Medulla oblongata (tissue), 1 donor: ENCODE measurements around the gene MAML3.

ENCODE experiments used
- DNase-seq: peaks from one replicate; pipeline ENCODE4 v3.0.0-alpha.2; 2015; ENCODE audit errors: extremely low spot score

Gene MAML3

DNA sequence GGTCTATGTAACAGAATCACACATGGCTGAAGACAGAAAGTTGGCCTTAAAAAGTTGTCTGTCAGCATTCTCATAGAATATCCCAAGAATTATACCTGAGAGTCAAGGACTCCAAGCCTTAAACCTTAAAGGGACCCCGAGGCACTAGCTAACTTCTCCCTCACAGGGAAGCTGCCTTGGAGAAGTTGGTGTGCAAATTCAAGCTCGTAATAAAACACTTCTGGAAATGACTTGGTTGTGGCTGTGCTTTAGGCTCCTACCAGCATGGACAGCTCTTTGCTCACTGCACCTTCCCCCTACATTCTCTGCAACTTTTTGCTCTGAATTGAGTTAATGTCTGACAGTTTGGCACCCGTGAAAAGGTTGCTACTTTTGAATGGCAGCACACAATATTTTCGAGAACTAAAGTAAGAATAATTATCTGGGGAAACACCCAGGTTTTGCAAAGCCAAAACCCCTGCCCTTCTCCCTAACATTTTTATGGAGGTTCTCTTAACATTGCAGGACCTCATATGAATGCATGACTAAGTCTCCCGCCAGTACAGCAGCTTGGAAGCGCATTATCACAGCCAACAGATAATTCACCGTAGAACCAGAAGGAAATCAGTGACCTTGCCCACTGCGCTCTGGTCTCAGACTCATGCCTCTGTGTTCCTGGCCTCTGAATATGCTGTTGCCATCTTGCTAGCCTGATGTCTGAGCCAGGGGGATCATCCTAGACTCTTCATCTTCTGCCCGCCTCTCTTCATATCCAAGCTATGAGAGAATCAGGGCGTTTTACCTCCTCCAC, 397.4 kb downstream of the MAML3 start:
- no peak for DNase-seq

DNA sequence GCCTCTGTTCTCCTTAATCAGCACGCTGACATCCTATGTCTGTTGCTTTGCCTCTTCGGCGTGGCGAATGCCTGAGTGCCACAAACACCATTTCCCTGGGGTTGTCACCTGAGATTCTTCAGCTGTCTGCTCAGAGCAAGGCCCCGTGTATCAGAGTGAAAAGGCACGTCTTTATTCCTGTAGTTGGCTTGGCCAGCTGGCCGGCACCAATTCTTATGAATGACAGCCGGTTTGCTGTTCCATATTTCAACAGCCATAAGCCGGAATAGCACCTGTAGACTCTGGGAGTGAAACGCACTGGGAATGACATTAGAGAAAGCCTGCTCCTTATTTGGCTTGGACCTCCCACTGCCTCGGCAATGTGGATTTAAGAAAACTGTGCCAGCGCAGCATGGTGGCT, 399.0 kb downstream of the MAML3 start:
- DNase-seq, result no peak

DNA sequence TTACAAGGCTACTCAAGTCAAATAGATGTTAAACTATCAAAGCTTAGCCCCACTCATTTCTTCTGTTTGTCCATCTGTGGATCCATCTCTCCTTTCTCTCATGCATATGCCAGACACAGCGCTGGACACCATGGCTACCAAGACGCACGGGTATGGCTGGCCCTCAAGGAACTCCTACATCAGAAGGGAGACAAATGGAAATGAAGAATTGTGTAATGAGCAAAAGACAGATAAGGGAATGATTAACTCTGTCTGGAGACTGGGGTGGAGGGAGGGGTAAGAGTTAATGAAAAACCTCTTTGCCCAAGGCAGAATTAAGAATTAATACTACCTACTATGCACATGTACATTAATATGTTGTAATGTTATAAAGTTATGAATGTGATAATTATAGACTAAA, 400.3 kb downstream of the MAML3 start:
- no peak for DNase-seq

DNA sequence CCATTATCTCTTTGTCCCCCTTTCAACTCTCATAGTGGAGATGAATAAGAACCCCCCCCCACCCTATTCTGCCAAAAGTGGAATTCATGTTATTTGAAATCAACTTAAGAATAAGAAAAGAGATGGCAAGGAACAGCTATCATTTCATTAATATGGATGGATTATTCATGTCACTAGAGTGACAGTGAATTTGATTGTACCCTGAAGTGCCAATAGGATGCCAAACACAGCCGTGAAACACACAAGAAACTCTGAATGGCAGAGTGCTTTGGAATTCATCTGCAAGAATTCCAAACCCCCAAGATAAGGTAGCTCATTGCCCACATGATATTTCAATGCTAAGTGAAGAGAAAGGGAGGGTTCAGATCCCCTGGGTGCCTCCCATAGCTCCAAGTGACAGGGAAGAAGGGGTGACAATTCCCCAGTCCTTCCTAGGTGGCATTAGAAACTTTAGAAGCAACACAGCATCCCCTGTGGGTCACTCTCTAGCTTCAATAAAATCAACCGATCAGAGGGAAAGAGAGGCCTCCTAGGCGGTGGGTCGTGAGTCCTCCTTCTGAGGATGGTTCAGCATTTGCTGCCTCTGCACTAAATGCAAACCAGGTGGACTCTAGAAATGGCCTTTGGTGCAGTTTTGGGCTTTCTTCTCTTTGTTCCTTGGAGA, 404.0 kb downstream of the MAML3 start:
- DNase-seq, result no peak

DNA sequence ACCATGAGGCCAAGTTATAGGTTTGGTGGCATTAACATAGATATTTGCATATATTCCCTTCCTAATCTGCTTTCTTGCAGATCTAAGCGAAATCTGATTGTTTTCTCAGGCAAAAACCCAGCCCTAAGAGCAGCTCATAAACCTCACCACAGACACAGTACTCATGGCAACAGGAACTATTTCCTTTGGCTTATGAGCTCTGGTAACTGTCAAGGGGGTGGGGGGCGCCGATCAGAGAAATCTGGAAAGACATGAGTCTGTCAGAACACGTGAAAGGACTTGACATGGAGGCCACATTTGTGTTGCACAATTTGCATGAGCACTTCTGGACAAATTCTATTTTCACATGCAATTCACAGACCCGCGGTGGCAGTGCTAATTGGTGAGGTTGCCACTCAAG, 404.6 kb downstream of the MAML3 start:
- DNase-seq, result no peak

DNA sequence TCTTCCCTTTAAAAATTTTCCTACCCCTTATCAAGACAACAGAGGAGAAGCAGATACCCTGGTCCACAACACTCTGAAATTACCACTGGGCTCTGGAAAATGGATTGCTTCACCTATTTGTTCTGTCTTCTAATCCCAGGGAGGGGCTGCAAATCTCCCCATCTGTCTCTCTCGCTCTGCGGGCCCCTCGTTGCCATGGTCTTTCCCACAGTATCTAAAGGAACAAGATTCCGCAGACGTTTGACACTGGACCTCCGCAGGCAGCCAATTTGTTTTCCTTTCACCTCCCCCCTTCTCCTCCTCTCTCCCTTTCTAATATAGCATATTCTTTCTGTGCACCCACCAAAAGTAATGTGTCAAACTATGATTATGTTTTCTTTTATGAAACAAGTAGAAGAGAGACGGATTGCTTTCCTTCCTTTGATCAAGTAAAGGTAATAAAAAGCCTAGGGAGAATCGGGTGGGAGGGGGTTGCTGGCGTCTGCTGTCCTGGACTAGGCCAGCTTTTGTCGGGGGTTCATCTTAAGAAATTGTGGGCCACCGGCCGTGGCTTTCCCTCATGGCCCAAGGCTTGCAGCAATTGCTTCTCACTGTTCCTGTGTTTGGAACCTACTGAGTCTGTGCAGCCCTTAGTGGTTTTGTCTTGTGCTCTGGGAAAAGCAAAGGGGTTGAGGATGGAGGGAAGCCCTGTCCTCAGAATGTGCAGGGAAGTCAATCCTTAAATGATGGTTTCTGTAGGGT, 407.4 kb downstream of the MAML3 start:
- DNase-seq, result no peak

DNA sequence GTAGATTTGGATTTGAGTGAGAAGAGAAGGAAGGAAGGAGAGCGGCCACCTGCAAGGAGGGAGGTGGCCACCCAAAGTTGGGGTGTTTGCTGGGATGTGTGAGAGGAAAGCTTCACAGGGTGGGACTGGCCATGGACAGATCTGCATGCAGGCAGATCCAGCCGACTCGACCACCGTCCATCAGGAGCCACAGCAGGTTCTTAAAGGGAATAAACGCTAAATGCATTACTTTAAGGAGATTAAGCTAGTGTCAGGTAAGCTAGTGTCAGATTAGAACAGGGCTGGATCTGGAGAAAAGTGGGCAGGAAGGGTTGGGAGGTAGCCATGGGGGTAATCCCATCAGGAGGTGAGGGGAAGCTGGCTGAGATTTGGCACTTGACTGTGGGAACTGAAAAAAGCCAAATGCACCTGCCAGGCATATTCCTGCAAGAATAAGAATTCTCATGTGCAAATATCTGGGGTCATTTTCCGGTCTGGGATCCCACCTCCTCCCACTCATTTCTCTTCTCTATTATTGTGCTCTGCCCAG, 408.8 kb downstream of the MAML3 start:
- no peak for DNase-seq

DNA sequence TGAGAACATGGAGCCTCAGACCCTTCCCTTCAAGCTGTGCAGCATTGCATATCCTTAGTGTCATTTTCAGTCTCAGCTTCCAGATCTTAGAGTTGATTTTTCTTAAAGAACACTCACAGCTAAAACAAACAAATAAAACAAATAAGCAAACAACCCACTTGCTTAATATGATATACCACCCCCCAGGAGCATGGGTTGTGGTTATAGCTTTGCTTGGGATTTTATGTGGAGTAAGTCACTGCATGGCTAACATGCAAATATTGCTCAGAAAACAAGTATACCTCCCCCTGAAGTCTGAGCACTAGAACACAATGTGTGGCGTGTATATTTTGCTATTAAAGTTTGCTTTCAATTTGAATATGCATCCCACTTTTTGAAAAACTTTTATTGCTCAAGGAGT, 409.8 kb downstream of the MAML3 start:
- no peak for DNase-seq

DNA sequence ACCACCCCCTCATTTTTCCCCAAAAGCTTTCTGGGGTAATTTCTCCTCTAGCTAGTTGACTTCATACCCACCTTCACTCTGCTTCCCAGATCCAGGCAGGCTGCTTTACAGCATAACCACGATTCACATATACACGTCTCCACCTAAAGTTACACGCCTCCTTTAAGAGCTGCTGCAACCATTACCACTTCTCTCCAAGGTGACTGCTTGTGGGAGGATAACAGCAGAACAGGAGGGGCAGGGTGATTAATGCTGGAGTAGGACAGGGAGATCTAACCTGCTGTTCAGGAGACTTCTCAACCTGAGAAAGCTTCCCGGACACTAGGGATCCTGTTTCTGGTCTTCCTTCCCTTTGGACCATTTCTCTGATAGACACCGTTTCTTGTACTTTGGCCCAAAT, 411.0 kb downstream of the MAML3 start:
- DNase-seq, result no peak

DNA sequence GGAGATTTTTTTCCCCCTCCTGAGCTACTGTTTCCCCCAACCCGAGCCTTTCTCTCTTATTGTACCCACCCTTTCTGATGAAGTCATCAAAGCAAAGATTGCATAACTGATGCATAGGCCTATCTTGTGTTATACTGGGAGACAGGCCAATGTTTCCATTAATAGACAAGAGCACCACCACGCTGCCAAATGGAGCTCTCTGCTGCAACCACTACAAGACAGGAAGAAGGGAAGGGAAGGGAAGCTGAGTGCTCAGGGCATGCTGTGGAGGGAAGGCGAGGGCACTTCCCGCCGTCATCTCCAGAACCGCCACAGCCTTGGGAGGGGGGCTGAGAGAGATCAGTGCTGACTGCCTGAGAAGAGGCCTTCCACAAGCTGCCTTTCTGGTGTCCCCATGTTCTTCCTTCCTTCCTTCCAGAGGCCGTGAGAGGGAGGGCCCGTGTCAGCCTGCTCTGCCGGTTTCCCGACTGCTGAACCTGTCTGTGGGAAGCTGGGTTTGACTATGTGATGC, 413.4 kb downstream of the MAML3 start:
- DNase-seq, result peak; percentile 94

DNA sequence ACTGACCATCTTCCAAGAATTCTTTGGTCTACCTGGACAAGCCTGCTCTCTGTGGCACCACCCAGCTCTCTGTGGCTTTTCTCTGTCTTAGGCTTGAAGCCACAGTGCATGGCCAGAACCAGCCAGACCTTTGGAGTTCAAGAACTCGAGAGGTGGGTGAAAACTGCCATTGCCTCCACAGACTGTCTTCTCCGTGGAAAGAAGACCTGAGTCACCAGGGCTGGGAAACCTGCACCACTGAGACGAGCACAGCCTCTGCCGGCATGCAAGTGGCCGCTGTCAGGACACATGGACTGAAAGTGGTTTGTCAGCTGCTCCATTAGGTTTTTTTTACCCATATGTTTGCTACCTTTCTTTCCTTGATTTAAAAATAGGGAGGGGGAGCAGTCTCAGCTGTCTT, 413.9 kb downstream of the MAML3 start:
- no peak for DNase-seq

DNA sequence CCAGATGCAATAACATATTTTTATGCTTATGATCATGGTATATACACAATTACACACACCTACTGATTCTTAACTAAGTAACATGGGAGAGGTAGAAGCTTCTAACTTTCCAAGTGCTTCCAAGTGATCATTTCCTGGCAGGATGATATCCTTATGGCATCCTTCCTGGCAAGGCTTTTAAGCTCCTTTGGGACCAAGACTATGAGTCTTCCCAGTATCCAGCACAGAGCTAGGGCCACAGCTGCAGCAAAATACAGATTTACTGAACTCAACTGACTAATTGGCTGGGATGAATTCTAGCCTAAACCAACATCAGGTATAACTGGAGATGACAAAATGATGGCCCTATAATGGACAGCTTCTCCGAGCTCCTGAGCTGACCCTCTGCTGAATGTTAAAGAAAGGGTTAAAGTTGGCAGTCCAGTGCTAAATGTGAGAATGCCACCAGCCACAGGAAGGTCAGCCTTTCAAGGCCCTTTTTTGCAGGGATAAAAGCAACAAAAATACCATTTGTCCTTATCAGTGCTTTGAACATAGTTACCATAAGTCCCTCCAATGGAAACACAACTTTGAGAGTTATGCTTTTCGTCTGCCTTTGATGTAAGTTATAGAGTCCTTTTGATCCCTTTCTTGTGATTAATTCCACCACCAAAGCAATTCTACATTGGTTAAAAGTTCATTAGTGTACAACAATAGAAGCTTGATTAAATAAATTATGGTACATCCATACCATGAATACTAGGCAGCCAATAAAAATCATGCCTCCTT, 415.0 kb downstream of the MAML3 start:
- no peak for DNase-seq

DNA sequence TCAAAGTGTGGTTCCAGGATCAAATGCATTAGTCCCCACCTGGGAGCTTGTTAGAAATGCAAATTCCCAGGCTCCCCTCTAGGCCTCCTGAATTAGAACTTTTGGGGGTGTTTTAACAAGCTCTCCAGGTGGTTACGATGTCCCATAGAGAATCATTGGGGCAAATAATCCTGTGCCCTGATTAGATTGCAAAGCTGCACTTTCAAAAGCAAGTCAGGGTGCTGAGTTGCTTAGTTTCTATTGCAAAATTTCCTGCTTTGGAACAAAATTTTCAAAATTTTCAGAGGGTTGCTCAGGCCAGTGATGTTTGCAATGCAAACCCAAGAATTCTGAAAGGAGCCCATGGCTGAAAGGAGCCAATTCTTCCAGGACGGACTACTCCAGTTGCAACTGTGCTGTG, 417.3 kb downstream of the MAML3 start:
- no peak for DNase-seq

DNA sequence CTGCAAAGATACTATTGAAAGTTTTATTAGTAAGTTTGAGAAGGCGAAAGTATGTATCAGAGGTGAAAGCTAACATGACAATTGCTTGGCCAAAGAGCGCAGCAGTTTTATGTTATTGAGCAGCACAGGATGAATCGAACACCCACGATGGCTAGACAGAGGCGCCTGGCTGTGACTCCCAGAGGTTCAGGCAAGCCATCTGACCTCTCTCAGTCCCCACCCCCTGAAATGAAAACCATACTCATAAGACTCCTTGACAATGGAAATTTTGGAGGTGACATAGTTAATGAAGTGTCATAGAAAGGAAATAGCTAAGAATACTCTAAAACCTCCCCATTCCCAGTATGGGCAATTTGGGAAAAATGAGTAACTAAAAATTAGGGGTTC, 417.7 kb downstream of the MAML3 start:
- no peak for DNase-seq

DNA sequence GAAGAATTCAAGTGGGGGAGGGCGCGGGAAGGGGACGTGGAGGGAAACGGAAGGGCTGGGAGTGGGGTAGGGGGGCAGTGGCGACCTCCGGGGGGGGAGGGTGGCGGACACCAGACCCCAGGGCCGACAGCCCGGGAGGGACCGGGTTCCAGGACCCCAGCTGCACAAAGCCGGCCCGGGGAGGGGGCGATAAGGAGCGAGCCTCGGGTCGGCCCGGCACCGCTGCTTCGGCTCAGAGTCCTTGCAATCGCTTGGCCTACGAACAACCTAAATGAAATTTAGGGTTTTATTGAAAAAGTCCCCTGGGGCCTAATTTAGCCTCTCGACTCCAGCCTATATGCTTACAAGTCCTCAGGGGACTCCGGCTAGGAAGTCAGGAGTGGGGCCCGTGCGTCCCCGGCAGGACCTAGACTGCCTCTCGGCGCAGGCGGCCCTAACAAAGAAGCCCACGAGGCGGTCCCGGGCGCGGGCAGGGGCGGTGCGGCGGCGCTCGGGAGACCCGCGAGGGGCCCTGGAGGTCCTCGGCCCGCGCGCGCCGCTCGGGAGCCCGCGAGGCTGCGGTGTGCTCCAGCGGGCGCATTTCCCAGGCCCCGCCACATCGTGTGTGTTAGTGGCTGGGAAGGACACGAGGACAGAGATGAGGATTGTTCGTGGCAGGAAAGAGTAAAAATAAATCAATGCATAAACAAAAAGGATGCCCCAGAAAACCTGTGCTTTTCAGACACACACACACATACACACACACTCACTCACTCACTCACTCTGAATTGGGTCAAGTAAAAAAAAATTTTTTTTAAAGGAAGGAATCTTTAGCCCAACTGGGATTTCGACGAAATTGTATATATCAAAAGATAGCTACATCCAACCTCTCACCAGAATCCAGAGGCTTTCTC, 418.4 kb downstream of the MAML3 start:
- DNase-seq, result peak; percentile 54

DNA sequence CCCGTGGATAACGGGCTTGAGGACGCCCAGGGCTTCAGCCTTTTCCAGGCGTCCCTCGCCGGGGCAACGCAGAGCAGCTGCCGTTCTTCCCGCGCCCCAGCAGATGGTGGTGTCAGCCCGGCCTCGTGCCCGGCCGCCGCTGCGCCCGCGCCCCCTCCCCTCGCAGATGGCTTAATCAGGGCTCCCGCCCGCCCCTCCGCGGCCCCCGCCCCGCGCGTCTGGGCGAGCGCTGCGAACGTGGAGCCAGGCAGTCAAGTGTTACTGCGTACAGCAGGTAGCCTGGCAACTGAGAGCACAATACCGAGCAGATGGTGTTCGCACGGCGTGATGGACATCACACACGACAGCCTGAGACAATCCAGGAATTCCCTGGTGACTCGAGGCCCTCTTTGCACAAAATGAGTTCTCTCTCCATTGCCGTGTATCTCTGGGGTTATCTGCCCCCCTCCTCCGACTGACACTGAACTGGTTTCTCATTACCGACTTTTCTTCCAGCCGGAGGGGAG, 419.1 kb downstream of the MAML3 start:
- peak; percentile 92 for DNase-seq

DNA sequence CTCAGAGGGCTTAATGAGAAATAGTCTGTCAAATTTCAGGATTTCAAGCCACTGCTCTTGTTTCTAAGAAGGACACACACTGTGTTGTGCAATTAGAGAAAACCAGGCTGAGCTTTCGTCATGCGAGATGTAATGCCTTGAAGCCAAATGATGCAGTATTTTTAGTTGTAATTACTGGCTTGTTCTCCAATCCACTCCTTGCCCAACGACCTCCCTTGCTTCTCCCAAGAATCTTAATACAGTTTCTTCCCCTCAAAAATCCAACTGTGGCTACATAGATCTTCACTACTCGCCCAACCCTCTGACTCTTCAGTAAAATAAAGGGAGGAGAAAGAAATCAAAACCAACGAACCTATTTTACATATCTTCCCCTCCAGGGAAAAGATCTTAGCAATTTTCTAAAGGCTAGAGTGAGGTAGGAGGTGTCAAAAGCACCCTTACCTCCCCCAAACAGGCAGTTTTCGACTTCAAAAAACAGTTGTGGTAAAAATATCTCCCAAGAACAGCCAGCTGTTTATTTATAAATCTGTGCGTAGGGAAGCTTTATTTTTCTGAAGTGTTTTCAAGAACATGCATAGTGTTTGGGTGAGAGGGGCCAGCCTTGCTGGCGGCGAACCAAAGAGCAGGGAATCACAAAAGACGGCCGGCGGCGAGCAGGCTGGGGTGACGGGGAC, 419.6 kb downstream of the MAML3 start:
- peak; percentile 52 for DNase-seq

DNA sequence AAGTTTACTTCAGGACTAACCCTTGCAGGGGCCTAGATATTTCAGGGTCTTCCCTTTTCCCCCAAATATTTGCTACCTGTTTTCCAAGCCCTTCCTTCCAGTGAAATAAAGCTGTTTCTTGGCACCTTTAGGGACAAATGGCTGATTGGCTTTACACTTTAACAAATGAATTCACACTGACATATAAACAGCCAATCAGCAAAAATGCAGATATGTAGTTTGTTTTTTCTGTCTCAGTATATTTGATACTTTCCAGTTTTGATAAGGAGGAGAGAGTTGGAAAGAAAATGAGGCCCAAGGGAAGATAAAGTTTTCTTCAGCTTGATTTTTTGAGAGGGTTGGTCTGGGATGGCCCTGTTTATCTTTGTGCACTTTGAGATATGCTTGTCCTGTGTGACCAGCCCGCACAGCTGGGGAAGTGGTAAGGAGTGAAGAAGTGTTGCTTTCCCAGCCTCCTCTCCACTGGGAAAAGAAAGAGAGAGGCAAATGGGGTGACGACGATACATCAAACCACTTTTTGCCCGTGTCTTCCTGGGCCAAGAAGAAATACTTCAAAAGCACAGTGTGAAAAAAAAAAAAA, 420.9 kb downstream of the MAML3 start:
- DNase-seq, result no peak

DNA sequence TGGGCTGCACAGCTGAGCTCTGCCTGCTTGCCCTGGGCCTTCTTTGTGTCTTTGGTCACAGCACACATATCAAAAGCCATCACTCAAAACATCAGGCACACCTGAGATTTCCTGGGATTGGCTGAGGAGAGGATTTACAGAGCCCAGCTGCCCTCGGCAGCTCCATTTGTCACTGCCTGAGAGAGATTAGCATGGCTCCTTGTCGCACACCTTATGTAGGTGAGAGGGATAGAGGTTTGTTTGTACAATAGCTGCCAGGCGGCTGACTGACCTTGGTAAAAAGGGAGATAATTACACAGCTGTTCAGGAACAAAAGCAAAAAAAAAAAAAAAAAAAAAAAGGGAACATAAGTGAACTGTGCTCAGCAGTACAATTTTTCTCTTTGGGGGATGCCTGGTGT, 425.1 kb downstream of the MAML3 start:
- no peak for DNase-seq
